Breast epithelium (tissue), 3 donors: ENCODE data around the gene B4GALNT4.
"Not testable (repeated sequence)": the region's sequence is repeated elsewhere in the genome, so short reads cannot be mapped to it uniquely, and the experiment has no call there.

Experiments
- CTCF ChIP-seq, 3 donors: fragments of 450-650 bp; IDR thresholded peaks; one replicate each; pipeline ENCODE4 v1.5.1; 2016 to 2017; ENCODE audit warnings: antibody characterized with exemption in 3 of 3, mild to moderate bottlenecking in 3 of 3, moderate library complexity in 3 of 3
- POLR2A ChIP-seq: fragments of 450-650 bp; IDR thresholded peaks from one replicate; pipeline ENCODE4 v1.6.1; 2016; ENCODE audit warnings: antibody characterized with exemption, mild to moderate bottlenecking, moderate library complexity

GRCh38 chr11:424766-425165 is 55.5 kb downstream of the B4GALNT4 start:
- not testable (repeated sequence) for TF ChIP-seq CTCF (IDR thresholded peaks at IDR 0.05); POLR2A
